ENCODE results near the gene DGKG.

Gene DGKG

DNA sequence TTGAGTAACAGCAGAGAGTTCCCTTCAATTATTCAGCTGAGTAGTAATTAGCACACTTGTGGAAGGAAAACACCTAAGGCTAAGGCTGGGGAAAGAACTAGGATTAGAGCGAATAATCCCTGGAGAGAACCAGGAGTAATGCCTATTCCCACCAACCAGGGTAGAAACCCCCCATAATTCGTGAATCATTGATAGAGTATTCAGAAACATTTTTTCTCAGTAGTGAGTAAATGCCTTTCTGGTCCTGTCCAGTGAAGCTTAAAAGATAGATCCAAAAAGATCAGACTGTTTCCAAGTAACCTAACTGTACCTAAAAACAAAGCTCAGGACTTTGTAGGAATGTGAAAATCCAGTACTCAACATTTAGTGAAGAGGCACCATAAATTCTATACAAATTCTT lies 71.2 kb downstream of the DGKG start:
- Histone ChIP-seq H3K4me1 (ENCODE audit: control insufficient read depth, insufficient read depth, low read length) (no peaks in the 10 kb centered on the region), H3K27me3 (ENCODE audit: control insufficient read depth, insufficient read depth, low read length) (no peaks in the 10 kb centered on the region)

DNA sequence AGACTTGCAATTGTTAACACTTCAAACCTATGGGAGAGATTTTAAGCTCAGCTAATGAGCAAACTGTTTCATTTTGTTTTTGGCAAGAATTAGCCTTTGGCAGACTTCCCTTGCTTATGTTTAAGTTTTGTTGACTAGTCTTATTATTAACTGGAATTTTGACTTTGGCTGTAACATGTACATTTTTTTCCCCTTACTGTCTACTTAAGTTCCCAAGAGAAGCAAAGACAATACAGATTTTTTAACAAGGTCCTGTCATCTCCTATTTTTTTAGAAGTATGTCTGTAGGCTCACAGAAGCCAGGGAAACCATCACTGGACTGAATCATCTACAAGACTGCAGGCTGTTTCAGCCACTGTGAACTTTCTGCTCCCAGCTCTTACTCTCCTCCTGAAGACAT lies 74.3 kb downstream of the DGKG start:
- H3K9ac ChIP-seq (ENCODE audit: low read depth, low read length) = no peak overlapping the region
- no peaks in the 10 kb centered on the region for H3K36me3 ChIP-seq (ENCODE audit: control insufficient read depth, insufficient read depth, low read length)
- H3K27me3 ChIP-seq (ENCODE audit: control insufficient read depth, insufficient read depth, low read length) = no peaks in the 10 kb centered on the region
- no peaks in the 10 kb centered on the region for H3K4me1 ChIP-seq (ENCODE audit: control insufficient read depth, insufficient read depth, low read length)
- H3K27ac ChIP-seq (ENCODE audit: low read depth, low read length) = no peak overlapping the region
- no peaks in the 10 kb centered on the region for H3K9me3 ChIP-seq (ENCODE audit: control insufficient read depth, insufficient read depth, low read length)
- H3K4me3 ChIP-seq (ENCODE audit: low read depth, low read length) = no peak overlapping the region

More for the DNA sequence above, 71.2 kb downstream of the DGKG start:
- H3K9ac ChIP-seq (ENCODE audit: low read depth, low read length) = no peak overlapping the region
- no peaks in the 10 kb centered on the region for H3K9me3 ChIP-seq (ENCODE audit: control insufficient read depth, insufficient read depth, low read length)
- no peak overlapping the region for H3K4me3 ChIP-seq (ENCODE audit: low read depth, low read length)
- H3K36me3 ChIP-seq (ENCODE audit: control insufficient read depth, insufficient read depth, low read length) = no peaks in the 10 kb centered on the region
- H3K27ac ChIP-seq (ENCODE audit: low read depth, low read length) = no peak overlapping the region

DNA sequence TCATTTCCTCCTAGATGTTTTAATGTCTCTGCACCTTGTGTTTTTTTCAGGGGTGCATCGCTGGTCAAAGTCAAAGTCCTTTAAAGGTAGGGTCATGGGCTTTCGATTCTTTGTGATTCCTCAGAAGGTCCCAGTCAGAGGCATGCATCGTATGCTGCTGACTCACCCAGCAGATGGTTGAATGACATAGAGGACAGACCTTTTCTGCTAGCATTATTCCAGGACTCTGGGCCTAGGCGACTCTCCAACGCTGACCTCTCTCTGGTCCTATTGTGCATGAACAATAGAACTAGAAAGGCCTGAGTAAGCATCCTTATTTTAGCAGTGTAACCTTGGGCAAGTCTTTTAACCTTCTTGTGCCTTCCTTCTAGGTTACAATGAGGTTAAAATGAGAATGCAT lies 75.9 kb downstream of the DGKG start:
- Histone ChIP-seq H3K36me3 (ENCODE audit: control insufficient read depth, insufficient read depth, low read length) (no peaks in the 10 kb centered on the region), H3K4me1 (ENCODE audit: control insufficient read depth, insufficient read depth, low read length) (no peaks in the 10 kb centered on the region), H3K27ac (ENCODE audit: low read depth, low read length) (no peak overlapping the region), H3K9me3 (ENCODE audit: control insufficient read depth, insufficient read depth, low read length) (no peaks in the 10 kb centered on the region), H3K4me3 (ENCODE audit: low read depth, low read length) (no peak overlapping the region), H3K9ac (ENCODE audit: low read depth, low read length) (no peak overlapping the region), H3K27me3 (ENCODE audit: control insufficient read depth, insufficient read depth, low read length) (no peaks in the 10 kb centered on the region)

DNA sequence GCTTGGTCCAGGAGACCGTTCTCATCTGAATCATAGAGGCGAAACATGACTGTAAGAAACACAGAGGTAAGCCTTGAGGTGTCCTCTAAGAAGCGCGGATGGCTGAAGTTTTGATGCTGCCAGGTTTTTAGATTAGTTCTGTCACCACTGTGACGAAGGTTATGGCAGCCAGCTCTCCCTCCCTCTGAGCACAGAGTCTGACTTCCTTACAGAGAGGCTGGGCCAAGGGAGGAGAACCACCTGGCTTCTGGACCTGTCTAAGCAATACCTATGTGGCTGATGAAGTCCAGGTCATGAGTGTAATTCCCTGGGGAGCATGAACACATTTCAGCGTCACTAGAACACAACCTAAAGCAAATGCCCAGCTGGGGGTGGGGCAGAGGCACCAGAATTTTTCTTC lies 77.4 kb downstream of the DGKG start:
- Histone ChIP-seq H3K36me3 (ENCODE audit: control insufficient read depth, insufficient read depth, low read length) (no peaks in the 10 kb centered on the region), H3K4me1 (ENCODE audit: control insufficient read depth, insufficient read depth, low read length) (no peaks in the 10 kb centered on the region), H3K27me3 (ENCODE audit: control insufficient read depth, insufficient read depth, low read length) (no peaks in the 10 kb centered on the region), H3K27ac (ENCODE audit: low read depth, low read length) (no peak overlapping the region), H3K9me3 (ENCODE audit: control insufficient read depth, insufficient read depth, low read length) (no peaks in the 10 kb centered on the region), H3K4me3 (ENCODE audit: low read depth, low read length) (no peak overlapping the region), H3K9ac (ENCODE audit: low read depth, low read length) (no peak overlapping the region)

DNA sequence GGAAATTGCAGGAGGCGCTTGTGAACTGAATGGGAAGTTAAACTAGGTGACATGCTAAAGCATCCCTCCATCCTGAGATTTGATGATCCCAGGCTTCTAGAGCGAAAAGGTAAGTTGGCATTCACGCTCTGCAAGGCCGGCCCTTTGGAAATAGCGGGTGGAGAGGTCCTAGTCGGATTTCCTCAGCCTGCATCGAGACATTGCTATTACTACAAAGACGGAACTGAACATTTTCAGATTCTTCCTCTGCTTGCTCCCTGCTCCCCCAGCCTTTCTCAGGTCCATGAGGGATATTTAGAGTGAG lies 77.7 kb downstream of the DGKG start:
- Histone ChIP-seq H3K4me3 (ENCODE audit: low read depth, low read length) (no peak overlapping the region), H3K9ac (ENCODE audit: low read depth, low read length) (no peak overlapping the region), H3K36me3 (ENCODE audit: control insufficient read depth, insufficient read depth, low read length) (no peaks in the 10 kb centered on the region), H3K27ac (ENCODE audit: low read depth, low read length) (no peak overlapping the region), H3K4me1 (ENCODE audit: control insufficient read depth, insufficient read depth, low read length) (no peaks in the 10 kb centered on the region), H3K27me3 (ENCODE audit: control insufficient read depth, insufficient read depth, low read length) (no peaks in the 10 kb centered on the region), H3K9me3 (ENCODE audit: control insufficient read depth, insufficient read depth, low read length) (no peaks in the 10 kb centered on the region)

DNA sequence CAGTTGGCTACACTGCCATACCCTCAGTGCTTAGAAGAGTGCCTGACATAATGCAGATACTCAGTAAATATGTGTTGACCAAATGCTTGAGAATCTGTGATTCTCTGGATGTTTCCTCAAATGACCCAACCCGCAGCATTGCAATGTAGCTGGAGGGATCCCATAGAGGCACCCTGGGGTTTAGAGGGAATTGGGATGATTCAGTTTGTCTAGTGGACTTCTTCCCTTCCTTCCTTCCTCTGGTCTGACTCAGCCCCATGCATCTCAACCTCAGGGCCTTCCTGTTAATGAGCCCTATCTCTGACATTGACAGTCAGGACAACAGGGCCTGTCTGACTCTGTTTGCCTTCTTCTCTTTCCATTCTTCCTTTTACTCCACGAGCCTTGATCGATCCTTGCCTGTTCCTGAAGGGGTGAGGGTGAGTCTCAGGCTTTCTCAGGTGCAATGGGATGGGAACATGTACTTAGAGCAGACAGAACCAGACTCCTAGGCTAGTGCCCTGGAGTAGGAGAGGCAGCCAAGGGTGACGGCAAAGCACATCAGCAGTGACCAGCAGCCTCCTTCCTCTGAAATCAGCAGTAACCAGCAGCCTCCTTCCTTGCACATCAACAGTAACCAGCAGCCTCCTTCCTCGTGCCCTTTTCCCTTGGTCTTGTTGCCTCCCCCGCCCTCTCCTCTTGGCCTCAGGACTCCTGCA lies 78.2 kb downstream of the DGKG start:
- Histone ChIP-seq H3K4me3 (ENCODE audit: low read depth, low read length) (no peak overlapping the region), H3K9me3 (ENCODE audit: control insufficient read depth, insufficient read depth, low read length) (no peaks in the 10 kb centered on the region), H3K27ac (ENCODE audit: low read depth, low read length) (no peak overlapping the region), H3K9ac (ENCODE audit: low read depth, low read length) (no peak overlapping the region), H3K4me1 (ENCODE audit: control insufficient read depth, insufficient read depth, low read length) (no peaks in the 10 kb centered on the region), H3K36me3 (ENCODE audit: control insufficient read depth, insufficient read depth, low read length) (no peaks in the 10 kb centered on the region), H3K27me3 (ENCODE audit: control insufficient read depth, insufficient read depth, low read length) (no peaks in the 10 kb centered on the region)

DNA sequence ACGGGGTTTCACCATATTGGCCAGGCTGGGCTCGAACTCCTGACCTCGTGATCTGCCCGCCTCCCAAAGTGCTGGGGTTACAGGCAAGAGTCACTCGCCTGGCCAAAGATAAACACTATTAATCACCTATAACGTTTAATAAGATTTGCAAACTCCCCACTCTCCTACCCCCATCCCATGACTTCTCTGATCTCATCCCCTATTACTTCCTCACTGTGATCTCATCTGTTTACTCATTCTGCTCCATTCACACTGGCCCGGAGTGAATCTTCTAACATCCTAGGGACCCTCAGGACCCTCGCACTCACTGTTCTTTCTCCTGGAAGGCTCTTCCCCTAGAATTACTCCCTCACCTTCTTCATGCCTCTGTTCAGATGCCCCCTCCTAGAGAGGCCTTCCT lies 78.9 kb downstream of the DGKG start:
- H3K4me3 ChIP-seq (ENCODE audit: low read depth, low read length) = no peak overlapping the region
- H3K27me3 ChIP-seq (ENCODE audit: control insufficient read depth, insufficient read depth, low read length) = no peaks in the 10 kb centered on the region
- H3K4me1 ChIP-seq (ENCODE audit: control insufficient read depth, insufficient read depth, low read length) = no peaks in the 10 kb centered on the region
- H3K27ac ChIP-seq (ENCODE audit: low read depth, low read length) = no peak overlapping the region
- no peak overlapping the region for H3K9ac ChIP-seq (ENCODE audit: low read depth, low read length)
- no peaks in the 10 kb centered on the region for H3K36me3 ChIP-seq (ENCODE audit: control insufficient read depth, insufficient read depth, low read length)
- no peaks in the 10 kb centered on the region for H3K9me3 ChIP-seq (ENCODE audit: control insufficient read depth, insufficient read depth, low read length)

DNA sequence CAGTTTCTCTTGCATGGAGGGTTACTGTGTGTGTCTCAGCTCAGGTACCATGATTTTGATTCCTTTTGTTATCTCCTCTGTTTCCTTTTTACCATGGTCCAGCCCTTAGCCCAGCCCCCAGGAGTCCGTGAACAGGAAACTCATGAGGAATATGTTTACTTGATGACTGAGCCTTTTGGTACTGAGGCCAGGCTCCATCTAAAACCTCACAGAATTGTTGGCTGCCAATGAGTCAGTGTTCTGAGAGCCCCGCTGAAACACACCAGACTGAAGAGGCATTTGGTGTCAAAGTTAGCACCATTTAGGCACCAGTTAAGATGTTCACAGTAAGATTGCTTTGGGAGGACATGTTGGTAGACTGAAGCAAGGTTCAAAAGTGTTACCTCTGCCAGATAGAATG lies 80.9 kb downstream of the DGKG start:
- H3K27me3 ChIP-seq (ENCODE audit: control insufficient read depth, insufficient read depth, low read length) = no peaks in the 10 kb centered on the region
- no peaks in the 10 kb centered on the region for H3K36me3 ChIP-seq (ENCODE audit: control insufficient read depth, insufficient read depth, low read length)
- no peak overlapping the region for H3K27ac ChIP-seq (ENCODE audit: low read depth, low read length)

DNA sequence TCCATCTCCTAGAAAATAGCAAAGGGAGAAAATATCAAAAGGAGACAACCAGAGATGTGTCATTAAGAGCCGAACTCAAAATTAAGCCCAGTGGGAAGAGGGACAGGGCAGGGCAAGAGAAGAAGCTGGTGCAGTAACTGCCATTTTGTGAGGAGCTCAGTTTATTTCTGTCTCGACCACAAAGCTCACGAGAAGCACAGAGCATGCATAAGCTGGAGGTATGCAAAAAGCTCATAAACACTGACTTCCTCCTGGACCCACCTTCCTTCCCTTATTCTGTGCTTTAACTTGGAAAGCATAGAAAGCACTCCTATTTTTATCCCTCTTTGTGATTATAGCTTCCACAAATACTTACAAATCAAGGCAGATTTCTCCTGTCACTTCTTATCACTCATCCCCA lies 81.3 kb downstream of the DGKG start:
- Histone ChIP-seq H3K4me1 (ENCODE audit: control insufficient read depth, insufficient read depth, low read length) (peaks cover 5% of the 10 kb centered on the region; the same call in 1 of the 2 replicates), H3K9ac (ENCODE audit: low read depth, low read length) (no peak overlapping the region), H3K27ac (ENCODE audit: low read depth, low read length) (no peak overlapping the region), H3K4me3 (ENCODE audit: low read depth, low read length) (no peak overlapping the region), H3K27me3 (ENCODE audit: control insufficient read depth, insufficient read depth, low read length) (no peaks in the 10 kb centered on the region), H3K36me3 (ENCODE audit: control insufficient read depth, insufficient read depth, low read length) (no peaks in the 10 kb centered on the region), H3K9me3 (ENCODE audit: control insufficient read depth, insufficient read depth, low read length) (no peaks in the 10 kb centered on the region)

More for the DNA sequence above, 80.9 kb downstream of the DGKG start:
- no peak overlapping the region for H3K9ac ChIP-seq (ENCODE audit: low read depth, low read length)
- peaks cover 5% of the 10 kb centered on the region; the same call in 1 of the 2 replicates for H3K4me1 ChIP-seq (ENCODE audit: control insufficient read depth, insufficient read depth, low read length)
- H3K9me3 ChIP-seq (ENCODE audit: control insufficient read depth, insufficient read depth, low read length) = no peaks in the 10 kb centered on the region
- H3K4me3 ChIP-seq (ENCODE audit: low read depth, low read length) = no peak overlapping the region

DNA sequence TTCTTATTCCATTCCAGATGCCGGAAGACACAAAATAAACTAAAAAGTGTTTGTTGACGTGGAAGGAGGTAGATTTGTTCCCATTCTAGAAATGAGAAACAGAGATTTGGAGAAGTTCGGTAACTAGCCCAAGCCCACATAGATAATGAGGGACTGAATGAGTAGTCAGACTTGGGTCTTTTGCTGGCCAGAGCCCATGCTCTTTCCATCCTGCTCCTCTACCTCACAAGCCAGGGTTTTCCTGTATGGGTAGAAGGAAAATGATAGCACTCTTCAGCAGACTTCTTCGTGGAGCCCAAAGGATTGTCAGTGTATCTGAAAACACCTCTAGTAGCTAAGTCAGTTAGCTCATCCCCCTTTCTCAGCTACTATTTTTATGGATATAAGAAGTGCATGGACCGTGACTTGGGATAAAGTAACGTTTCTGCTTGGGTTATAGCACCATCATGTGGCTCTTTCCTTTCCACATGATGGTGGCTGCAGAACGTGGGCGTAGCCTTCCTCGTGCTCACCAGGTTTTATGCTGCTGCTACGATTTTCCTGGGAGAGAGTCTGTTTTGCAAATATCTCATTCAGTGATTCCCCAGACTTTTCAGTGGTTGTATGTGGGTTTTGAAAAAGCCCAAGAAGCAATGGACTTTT lies 84.6 kb downstream of the DGKG start:
- Histone ChIP-seq H3K27me3 (ENCODE audit: control insufficient read depth, insufficient read depth, low read length) (no peaks in the 10 kb centered on the region), H3K9me3 (ENCODE audit: control insufficient read depth, insufficient read depth, low read length) (no peaks in the 10 kb centered on the region), H3K4me1 (ENCODE audit: control insufficient read depth, insufficient read depth, low read length) (peaks cover 5% of the 10 kb centered on the region; the same call in 1 of the 2 replicates), H3K27ac (ENCODE audit: low read depth, low read length) (no peak overlapping the region), H3K36me3 (ENCODE audit: control insufficient read depth, insufficient read depth, low read length) (no peaks in the 10 kb centered on the region), H3K4me3 (ENCODE audit: low read depth, low read length) (no peak overlapping the region), H3K9ac (ENCODE audit: low read depth, low read length) (no peak overlapping the region)

DNA sequence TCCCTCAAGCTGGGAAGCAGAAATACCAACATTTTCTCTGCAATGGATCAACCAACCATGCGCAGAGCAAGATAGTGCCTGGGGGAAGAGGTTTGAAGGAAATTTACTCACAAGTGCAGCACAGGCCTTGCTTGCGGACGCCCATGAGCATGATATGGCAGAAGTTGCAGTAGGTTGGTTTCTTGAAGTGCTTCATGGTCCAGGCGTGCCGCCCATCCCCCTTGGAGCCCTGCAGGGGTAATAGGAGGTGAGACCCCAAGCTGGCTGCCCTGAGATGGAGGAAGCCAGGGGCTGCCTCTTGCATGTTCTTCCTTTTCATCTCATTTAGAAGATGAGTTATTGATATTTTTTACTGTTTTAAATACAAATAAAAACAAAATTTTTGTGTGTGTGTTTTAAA lies 86.6 kb downstream of the DGKG start:
- no peak overlapping the region for H3K4me3 ChIP-seq (ENCODE audit: low read depth, low read length)
- no peaks in the 10 kb centered on the region for H3K27me3 ChIP-seq (ENCODE audit: control insufficient read depth, insufficient read depth, low read length)
- H3K9me3 ChIP-seq (ENCODE audit: control insufficient read depth, insufficient read depth, low read length) = no peaks in the 10 kb centered on the region
- no peak overlapping the region for H3K9ac ChIP-seq (ENCODE audit: low read depth, low read length)
- H3K36me3 ChIP-seq (ENCODE audit: control insufficient read depth, insufficient read depth, low read length) = no peaks in the 10 kb centered on the region
- H3K4me1 ChIP-seq (ENCODE audit: control insufficient read depth, insufficient read depth, low read length) = peaks cover 5% of the 10 kb centered on the region; the same call in 1 of the 2 replicates
- no peak overlapping the region for H3K27ac ChIP-seq (ENCODE audit: low read depth, low read length)
